DMS79 (cell line): ENCODE measurements around the gene NDRG2.
A peak's percentile ranks its signal among the peaks of the same experiment; 100 is the strongest.
"Not testable (repeated sequence)": the region's sequence is repeated elsewhere in the genome, so short reads cannot be mapped to it uniquely, and the experiment has no call there.

Experiments
- DNase-seq: peaks from one replicate; lab custom pipeline; 2025; lab: John Stamatoyannopoulos, UW

Gene NDRG2

GRCh38 chr14:21003788-21004346 is 21.0 kb downstream of the NDRG2 start:
- DNase-seq = no peak

- DNase-seq = no peak
These were observed 23.6 kb downstream of the NDRG2 start for GRCh38 chr14:21001218-21001617.

GRCh38 chr14:20999591-20999990 is 25.3 kb downstream of the NDRG2 start:
- no peak for DNase-seq

- DNase-seq = no peak
These were observed 26.0 kb downstream of the NDRG2 start, which contains the start of gene SLC39A2 for GRCh38 chr14:20998674-20999366. Gene SLC39A2, plus strand, starts transcription at chr14:20999293. Its CDS starts 154 bp downstream, at chr14:20999447.

GRCh38 chr14:20998139-20998538 is 26.7 kb downstream of the NDRG2 start:
- no peak for DNase-seq

GRCh38 chr14:20997564-20997963 is 27.3 kb downstream of the NDRG2 start:
- DNase-seq = no peak

GRCh38 chr14:20997115-20997514 is 27.7 kb downstream of the NDRG2 start:
- DNase-seq = no peak

- DNase-seq = no peak
These were observed 28.3 kb downstream of the NDRG2 start for GRCh38 chr14:20996521-20996920.

- DNase-seq = peak; percentile 99
These were observed 34.9 kb downstream of the NDRG2 start, which contains the start of gene METTL17 for GRCh38 chr14:20989787-20990600. Gene METTL17, plus strand, starts transcription at chr14:20989980. Its CDS starts 23 bp downstream, at chr14:20990003.

- no peak for DNase-seq
These were observed 35.4 kb downstream of the NDRG2 start for GRCh38 chr14:20989471-20989786.

- DNase-seq = no peak
These were observed 36.0 kb downstream of the NDRG2 start for GRCh38 chr14:20988717-20989470.

- DNase-seq = no peak
These were observed 38.0 kb downstream of the NDRG2 start for GRCh38 chr14:20986811-20987210.

- not testable (repeated sequence) for DNase-seq
These were observed 39.2 kb downstream of the NDRG2 start for GRCh38 chr14:20985650-20986049.

GRCh38 chr14:20982646-20983369 is 42.1 kb downstream of the NDRG2 start:
- no peak for DNase-seq

GRCh38 chr14:20980906-20981305 is 44.0 kb downstream of the NDRG2 start:
- no peak for DNase-seq

- no peak for DNase-seq
These were observed 46.2 kb downstream of the NDRG2 start for GRCh38 chr14:20978687-20979086.

- DNase-seq = no peak
These were observed 48.6 kb downstream of the NDRG2 start for GRCh38 chr14:20976291-20976690.

GRCh38 chr14:20973501-20973900 is 51.4 kb downstream of the NDRG2 start:
- no peak for DNase-seq

GRCh38 chr14:20971705-20972021 is 53.2 kb downstream of the NDRG2 start:
- no peak for DNase-seq

GRCh38 chr14:20970983-20971704 is 53.7 kb downstream of the NDRG2 start:
- peak; percentile 86 for DNase-seq

- no peak for DNase-seq
These were observed 54.2 kb downstream of the NDRG2 start for GRCh38 chr14:20970647-20970982.
